Activated CD4-positive, alpha-beta T cell treated with anti-CD3 and anti-CD28 coated beads for 48 hours (primary cell): Measurements from ENCODE around the gene CCDC124.
A peak's percentile ranks its signal among the peaks of the same experiment; 100 is the strongest.

Experiments
- DNase-seq: peaks from one replicate; pipeline ENCODE4 v3.0.0-alpha.2; 2020

The CCDC124 gene

GRCh38 chr19:17936379-17936778 is 3.6 kb downstream of the CCDC124 start:
- DNase-seq, result no peak

- DNase-seq, result no peak
Measured at GRCh38 chr19:17937371-17937900, 4.6 kb downstream of the CCDC124 start.

GRCh38 chr19:17938092-17938845 is 5.5 kb downstream of the CCDC124 start:
- peak; percentile 90 for DNase-seq

- DNase-seq, result no peak
Measured at GRCh38 chr19:17942181-17942580, 9.4 kb downstream of the CCDC124 start.

DNA sequence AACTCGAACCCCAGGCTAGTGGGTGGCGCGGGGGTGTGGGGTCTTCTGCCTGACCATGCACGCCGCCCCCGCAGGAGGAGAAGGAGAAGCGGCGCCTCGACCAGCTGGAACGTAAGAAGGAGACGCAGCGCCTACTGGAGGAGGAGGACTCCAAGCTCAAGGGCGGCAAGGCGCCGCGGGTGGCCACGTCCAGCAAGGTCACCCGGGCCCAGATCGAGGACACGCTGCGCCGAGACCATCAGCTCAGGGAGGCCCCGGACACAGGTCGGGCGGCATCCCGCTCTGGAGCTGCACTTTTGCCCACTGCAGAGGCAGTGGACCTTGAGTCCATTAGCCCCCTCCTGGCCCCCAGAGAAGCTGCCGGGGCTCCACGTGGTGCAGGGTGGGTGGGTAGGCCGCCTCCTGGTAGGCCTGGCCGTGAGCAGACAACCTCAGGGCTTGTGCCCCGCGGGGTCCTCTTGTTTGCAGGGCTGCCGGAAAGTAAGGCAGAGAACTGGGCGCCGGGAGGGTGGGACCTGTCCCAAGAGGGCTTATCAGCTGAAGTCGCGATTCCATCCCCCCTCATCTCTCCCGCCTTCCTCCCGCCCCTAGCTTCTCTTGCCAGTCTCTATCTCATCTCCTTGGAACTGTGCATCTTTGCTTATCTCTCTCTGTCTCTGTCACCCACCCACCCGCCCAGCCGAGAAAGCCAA is 9.9 kb downstream of the CCDC124 start:
- DNase-seq, result no peak

DNA sequence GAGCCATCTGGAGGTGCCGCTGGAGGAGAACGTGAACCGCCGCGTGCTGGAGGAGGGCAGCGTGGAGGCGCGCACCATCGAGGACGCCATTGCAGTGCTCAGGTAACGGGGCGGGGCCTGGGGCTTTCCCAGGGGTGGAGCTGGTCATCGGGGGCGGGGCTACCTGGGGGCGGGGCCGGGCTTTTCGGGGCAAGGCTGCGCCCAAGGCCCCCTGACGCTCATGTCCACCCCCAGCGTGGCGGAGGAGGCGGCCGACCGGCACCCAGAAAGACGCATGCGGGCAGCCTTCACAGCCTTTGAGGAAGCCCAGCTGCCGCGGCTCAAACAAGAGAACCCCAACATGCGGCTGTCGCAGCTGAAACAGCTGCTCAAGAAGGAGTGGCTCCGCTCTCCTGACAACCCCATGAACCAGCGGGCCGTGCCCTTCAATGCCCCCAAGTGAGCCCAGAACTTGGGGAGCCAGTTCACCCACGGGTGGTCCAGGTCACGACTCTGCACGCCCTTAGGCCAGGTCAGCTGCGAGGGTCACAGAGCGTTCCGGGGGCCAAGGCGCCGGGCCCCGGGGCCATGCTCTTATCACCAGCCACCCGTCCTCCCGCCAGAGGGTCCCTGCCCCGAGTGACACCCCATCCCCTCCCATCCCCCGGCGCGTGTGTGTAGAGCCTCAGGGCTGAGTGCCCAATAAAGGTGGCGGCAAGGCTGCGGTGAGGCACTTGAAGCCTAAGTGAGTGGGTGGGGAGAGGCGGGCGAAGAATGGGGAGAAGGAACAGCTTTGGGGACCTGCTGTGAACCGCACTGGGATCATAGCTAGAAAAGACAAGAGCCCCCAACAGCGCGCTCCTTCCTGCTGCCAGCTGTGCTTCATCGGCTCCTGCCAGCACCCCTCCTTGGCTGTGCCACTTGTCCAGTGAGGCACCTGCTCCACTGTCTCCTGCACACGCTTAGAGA is 10.7 kb downstream of the CCDC124 start:
- DNase-seq, result no peak

- no peak for DNase-seq
Measured at GRCh38 chr19:17944301-17944700, 11.5 kb downstream of the CCDC124 start.

DNA sequence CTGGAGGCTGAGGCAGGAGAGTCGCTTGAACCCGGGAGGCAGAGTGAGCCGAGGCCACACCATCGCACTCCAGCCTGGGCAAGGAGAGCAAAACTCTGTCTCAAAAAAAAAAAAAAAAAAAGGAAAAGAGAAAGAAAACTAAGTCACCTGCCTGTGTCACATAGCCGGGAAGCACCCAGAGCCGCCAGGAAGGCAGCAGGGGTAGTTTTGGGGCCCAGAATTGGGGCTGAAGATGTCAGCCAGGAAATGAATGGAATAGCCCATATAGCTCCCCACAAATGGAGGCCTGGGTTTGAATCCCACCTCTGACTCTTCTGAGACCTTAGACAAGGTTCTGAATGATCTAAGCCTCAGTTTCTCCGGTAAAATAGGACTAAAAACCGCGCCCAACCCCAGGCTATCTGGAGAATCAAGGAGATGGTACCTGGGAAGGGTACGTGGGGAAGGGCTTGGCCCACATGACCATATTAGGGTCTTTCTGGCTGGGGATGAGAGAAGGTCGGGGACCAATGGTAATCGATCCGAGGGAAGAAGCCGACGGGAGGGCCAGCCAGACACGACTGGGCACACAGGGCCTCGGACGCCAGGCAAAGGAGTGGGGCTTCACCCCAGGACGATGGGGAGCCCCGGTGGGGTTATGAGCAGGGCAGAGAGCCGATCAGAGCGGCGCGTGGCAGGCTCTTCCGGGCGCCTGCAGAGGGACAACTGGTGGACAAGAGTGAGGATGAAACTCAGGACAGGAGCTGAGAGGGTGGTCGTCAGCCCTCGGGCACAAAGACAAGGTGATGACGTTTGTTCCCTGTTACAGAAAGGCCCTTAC is 14.4 kb downstream of the CCDC124 start:
- no peak for DNase-seq

GRCh38 chr19:17947815-17948513 is 15.1 kb downstream of the CCDC124 start:
- peak; percentile 95 for DNase-seq

DNA sequence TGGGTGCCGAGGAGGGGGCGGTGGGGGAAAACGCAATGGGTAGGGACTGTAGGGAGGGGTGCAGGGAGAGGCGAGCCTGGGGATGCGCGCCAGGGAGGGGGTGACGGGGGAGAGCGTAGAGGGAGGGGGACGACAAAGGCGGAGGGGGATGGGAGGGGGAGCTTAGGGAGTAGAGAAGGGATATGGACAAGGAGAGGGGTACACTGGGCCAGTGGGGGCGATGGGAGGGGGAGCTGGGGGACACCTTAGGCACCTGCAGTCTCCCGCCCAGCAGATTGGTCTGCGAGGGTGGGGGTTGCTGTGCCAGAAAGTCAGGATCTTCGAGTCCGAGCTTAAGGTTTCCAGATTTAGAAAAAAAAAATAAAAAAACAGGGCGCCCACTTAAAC is 15.7 kb downstream of the CCDC124 start:
- peak; percentile 40 for DNase-seq

DNA sequence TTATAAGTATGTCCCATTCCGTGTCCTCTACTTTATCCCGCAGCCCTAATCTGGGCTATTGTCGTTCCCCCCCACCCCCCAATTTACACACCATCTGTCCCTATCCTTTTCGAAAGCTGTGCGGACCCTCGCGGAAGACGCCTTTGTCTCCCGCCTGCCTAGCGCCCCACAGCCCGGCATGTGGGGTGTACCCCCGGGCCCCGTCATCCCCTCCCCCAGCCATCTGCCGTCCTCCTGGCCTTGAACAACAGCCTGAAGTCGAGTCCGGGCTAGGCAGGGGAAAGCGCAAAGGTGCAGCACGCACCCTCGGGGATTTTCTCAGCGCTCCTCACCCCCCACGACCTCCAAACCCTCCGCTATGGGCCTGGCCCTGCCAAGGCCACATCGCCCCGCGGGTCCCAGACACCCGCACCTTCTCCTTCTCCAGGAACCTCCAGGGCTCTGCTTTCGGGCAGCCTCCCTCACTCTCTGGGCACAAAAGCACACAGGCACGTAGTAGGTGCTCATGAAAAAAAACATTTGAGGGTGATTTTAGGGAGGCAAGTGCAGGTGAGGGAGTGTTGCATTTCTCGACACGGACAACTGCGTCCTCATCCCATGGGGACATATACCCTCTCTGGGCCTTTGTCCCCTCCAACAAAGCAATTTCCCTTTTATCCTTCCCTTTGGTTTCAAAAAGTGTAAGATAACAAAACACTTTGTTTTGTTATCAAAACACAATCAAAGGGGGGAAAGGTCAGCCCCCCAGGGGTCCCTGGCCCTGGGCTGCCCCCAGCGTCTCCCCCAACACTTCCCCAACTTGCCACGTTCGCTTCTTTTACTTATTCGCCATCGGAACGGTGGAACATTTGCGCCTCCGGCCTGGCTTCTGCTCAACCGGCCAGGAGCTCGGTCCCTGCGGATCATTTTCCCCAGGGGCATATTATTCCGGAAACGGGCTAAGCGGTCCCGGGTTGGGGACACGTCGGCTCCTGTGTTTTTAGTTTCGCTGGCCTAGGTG is 16.4 kb downstream of the CCDC124 start:
- peak; percentile 43 for DNase-seq

DNA sequence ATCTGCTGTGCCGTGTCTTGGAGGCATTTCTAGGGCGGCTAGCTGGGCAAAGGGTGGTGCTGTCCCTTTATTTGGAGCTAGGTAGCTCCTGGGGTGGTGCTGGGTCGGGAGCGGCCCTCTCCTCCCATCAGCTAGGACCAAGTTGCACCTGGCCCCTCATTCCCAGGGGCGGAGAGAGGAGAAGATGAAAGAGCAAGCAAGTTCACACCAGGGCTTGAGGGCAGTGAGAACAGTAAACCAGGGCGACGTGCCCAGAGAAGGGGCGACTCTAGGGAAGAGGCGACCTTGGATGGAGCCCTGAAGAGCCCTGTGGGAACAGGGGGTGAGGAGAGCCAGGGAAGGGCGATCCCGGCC is 17.1 kb downstream of the CCDC124 start:
- no peak for DNase-seq

- no peak for DNase-seq
Measured at GRCh38 chr19:17950310-17951156, 17.7 kb downstream of the CCDC124 start.

DNA sequence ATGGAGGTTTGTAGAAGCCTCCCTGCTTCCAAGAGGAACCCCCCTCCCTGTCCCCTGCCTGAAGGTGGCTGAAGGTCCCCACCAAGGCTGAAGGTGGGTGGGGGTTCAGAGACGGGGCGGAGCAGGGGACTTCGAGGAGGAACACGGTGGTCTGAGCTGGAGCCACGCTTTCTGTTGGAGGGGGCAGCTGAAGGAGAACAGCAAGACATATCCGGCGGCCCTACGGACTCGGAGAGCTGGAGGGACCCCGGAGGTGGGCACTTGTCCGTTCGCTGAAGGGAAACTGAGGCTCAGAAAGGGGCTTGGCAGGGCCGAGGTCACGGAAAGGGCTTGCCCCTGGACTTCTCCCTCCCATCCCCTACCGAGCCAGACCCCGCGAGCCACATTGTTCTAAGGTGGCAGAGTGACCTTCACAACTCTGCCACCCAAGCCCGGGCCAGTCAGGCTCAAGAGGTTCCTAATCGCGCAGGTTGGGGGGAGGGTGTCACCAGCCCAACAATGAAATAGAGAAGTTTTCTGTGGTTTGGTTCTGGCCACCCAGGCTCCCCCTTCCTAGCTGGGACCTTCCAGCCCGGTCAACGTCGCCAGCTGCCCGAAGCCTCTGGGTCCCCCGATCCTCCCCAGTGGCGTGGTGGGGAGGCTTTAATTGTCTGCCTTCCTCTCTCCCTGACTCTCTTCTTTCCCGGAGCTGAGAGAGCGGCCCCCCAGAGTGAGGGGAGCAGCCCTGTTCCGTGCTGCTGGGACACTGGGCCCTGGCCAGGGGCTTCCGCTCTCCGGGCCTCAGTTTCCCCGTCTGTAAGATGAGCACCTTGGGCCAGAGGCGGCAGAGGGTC is 18.6 kb downstream of the CCDC124 start:
- no peak for DNase-seq

- no peak for DNase-seq
Measured at GRCh38 chr19:17951990-17952976, 19.5 kb downstream of the CCDC124 start.

- DNase-seq, result no peak
Measured at GRCh38 chr19:17953316-17953801, 20.5 kb downstream of the CCDC124 start.

GRCh38 chr19:17953869-17954268 is 21.1 kb downstream of the CCDC124 start:
- no peak for DNase-seq
